Subcutaneous adipose tissue (tissue), 4 donors: Measurements from ENCODE around the gene CMIP. TPM values are rescaled to one million over a fixed set of nuclear protein-coding genes. Genes with fewer than 3 reads are reported as not detected.

Experiments used
- total RNA-seq, 4 donors: library from RNA; depleted of rRNA; stranded (reverse); fragments of >200 nt; gene quantifications; one replicate each; pipeline ENCODE4 v1.1.0, GENCODE V29; 2016
- TF ChIP-seq, protein P1 (sequence below): fragments of 450-650 bp; IDR thresholded peaks from one replicate; pipeline ENCODE4 v1.5.1; 2016; ENCODE audit warnings: low read depth, mild to moderate bottlenecking, control low read depth, antibody characterized with exemption, moderate library complexity

The CMIP gene
- total RNA-seq, 4 donors from 2014 or later: 19.9 to 40.3 (median 26.0) TPM

DNA sequence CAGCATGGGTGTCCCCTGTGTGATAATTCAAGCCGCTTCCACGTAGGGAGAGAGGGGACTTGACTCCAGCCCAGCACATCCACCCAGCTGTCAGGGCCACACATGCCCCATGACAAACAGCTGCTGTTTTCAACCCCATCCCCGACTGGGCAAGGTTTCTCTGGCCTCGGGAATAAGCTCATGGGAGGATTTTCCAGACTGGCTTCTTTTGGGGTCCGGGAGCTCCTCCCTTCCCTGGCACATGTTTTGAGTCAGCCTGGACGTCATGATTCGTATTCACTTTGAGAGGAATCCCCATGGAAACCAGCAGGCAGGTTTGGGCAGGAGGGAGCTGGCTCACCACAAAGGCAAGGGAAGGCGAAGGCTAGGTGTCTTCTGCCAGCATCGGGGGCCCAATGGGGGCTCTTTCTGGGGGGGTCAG is 156.4 kb downstream of the CMIP start:
- TF ChIP-seq, protein P1, sequence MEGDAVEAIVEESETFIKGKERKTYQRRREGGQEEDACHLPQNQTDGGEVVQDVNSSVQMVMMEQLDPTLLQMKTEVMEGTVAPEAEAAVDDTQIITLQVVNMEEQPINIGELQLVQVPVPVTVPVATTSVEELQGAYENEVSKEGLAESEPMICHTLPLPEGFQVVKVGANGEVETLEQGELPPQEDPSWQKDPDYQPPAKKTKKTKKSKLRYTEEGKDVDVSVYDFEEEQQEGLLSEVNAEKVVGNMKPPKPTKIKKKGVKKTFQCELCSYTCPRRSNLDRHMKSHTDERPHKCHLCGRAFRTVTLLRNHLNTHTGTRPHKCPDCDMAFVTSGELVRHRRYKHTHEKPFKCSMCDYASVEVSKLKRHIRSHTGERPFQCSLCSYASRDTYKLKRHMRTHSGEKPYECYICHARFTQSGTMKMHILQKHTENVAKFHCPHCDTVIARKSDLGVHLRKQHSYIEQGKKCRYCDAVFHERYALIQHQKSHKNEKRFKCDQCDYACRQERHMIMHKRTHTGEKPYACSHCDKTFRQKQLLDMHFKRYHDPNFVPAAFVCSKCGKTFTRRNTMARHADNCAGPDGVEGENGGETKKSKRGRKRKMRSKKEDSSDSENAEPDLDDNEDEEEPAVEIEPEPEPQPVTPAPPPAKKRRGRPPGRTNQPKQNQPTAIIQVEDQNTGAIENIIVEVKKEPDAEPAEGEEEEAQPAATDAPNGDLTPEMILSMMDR: no peak

DNA sequence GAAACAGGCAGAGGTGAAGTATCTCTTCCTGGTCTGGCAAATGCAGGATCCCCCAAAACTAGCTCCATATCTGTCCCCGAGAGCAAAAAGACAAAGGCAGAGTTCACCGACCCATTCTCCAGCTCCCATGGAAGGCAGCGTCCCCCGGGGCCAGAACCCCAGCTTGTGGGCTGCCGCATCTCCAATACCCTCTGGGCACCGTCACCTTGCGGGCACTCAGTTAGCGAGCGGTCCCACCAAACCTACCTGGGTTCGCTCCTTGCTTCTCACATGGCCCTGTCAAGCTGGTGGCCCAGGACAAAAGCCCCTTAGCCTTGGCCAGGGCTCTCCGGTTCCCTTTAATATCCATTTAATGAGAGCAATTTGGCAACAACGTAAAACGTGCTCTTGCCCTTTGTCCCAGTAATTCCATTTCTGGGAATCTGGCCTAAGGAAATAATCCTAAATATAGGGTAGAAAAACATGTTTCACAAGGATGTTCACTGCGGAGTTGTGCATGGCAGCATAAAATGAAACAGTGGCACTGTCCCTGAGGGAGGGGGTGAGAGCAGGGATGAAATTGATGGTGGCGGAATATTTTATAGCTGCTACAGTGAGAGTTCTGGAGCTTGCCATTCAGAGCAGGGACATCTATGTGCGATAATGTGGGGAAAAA is 157.1 kb downstream of the CMIP start:
- TF ChIP-seq, protein P1: no peak

DNA sequence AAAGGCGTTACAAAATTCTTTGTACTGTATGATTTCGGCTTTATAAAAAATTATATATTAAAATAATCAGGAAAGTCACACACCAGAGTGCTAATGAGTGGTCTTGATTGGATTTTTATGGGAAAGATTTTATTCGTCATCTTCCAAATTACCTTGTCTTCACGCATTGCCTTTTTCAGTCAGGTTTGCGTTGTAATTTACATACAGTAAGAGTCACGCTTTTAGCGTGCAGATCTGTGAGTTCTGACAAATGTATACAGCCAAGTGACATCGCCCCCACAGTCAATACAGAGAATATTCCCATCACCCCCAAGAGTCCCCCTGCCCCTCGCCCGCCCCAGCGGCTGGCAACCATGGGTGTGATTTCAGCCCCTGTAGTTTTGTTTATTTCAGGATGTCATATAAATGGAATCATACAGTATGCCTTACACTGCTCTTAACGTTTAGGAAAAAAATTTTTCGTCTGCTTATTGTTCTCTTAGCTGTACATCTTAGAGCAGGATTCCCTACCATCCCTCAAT is 157.7 kb downstream of the CMIP start:
- TF ChIP-seq, protein P1: no peak

DNA sequence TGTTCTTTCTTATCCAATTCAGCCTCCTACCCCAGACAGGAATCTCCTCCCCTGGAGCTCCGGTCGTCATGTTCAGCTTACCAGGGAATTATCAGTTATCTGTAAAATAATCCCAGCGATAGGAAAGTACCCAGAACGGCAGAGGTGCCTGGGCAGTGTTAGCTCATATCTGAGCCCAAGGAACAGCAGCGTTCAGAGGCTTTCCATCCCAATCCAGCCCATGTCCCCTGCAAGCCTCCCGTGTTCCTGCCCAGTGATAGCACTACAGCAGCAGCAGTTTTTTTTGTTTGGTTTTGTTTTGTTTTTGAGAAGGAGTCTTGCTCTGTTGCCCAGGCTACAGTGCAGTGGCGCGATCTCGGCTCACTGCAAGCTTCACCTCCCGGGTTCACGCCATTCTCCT is 158.2 kb downstream of the CMIP start:
- TF ChIP-seq, protein P1: no peak

DNA sequence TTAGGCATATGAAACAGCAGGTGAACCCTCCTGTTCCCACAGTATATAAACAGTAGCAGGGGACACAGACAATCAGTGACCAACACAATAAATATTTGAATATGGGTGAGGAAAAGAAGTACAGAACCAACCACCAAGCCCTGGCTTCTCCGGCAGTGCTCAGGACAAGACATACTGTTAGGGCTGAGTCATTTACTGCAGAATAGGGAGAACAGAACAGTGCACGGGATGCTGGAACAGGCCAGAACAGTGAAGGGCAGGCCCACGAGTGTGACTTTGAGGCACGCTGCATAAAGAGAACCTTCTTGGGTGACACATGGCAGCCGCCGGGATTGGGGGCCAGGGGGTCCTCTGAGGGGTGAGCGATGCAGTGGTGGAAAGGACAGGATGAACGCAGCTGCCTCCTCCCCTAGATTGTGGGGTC is 160.4 kb downstream of the CMIP start:
- TF ChIP-seq, protein P1: no peak

DNA sequence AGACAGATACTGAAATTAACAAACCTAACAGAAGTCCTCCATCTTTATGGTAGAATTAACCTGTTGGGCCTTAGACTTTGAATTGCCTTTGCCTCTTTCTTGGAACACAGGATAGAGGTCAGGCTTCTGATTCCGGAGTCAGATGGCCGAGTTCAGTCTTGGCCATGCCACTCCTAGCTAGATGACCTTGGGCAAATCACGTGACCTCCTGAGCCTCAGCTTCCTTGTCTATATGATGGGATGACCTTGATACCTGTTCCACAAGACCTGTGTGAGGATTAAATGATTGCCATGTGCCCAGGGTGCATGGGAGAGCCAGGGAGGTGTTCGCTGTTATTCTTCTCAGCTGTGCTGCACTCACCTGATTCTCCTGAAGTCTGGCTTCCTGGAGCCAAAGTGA is 161.4 kb downstream of the CMIP start:
- TF ChIP-seq, protein P1: no peak

DNA sequence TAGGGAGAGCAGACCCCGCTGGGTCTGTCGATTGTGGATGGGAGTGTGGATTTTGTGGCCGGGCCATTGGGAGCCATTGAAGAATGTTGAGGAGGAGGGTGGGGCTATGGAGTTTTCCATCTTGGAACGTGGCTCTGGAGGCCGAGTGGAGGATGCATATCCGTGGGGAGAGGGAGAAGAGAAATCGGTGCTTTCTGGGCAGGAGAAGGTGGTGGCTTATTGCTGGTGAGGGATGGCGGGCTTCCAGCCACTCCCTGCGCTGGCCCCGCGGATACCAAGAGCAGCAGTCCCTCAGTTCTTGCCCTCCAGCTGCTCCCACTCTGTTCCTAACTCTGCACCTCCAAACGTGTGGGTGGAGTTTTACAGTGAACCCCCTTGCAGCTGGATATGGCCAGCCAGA is 162.4 kb downstream of the CMIP start:
- TF ChIP-seq, protein P1: no peak
